ENCODE results near the gene AEBP2.

DNA sequence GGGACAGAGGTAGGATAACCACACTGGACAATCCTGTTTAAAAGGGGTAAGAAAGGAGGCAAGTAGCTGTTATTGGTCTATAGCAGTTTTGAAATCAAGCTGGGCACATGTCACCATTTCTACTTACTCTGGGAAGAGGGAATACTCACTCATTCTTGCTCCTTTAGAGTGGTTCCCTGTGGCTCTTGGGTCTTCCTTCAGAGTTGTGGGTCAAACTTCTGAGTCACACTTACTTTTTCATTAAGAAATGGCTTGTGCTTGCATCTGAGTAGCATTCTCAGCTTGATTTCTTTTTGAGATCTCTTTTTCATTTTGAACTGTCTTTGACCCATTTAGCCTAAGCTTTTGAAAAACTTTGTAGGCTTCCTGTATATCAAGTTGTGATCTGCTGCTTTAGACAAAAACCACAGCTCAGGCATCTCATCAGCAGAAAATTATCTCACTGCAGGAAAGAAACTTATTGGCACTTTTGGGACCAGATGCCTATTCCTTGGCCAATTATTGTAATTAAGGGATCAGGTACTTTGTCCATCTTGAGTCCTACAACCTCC lies 122.2 kb downstream of the AEBP2 start:
- no peak for TF ChIP-seq CTCF (conservative IDR thresholded peaks at IDR 0.05 in 1 of 2, IDR thresholded peaks at IDR 0.05 in 1 of 2; ENCODE audit: extremely low read depth in 1 of 2, insufficient read depth in 1 of 2, low read depth in 1 of 2, low read length in 2 of 2)
- TF ChIP-seq EZH2 (IDR thresholded peaks at IDR 0.05; ENCODE audit: borderline replicate concordance, low read length): no peak
